GM19395 (cell line): ENCODE data around the gene GOSR2.

Experiments
- ATAC-seq: cut with Tn5 transposase; IDR thresholded peaks from one replicate; pipeline ENCODE4 v1.9.1; 2021; ENCODE audit warnings: mild to moderate bottlenecking, moderate library complexity; ENCODE audit not compliant: unreplicated experiment

The GOSR2 gene

DNA sequence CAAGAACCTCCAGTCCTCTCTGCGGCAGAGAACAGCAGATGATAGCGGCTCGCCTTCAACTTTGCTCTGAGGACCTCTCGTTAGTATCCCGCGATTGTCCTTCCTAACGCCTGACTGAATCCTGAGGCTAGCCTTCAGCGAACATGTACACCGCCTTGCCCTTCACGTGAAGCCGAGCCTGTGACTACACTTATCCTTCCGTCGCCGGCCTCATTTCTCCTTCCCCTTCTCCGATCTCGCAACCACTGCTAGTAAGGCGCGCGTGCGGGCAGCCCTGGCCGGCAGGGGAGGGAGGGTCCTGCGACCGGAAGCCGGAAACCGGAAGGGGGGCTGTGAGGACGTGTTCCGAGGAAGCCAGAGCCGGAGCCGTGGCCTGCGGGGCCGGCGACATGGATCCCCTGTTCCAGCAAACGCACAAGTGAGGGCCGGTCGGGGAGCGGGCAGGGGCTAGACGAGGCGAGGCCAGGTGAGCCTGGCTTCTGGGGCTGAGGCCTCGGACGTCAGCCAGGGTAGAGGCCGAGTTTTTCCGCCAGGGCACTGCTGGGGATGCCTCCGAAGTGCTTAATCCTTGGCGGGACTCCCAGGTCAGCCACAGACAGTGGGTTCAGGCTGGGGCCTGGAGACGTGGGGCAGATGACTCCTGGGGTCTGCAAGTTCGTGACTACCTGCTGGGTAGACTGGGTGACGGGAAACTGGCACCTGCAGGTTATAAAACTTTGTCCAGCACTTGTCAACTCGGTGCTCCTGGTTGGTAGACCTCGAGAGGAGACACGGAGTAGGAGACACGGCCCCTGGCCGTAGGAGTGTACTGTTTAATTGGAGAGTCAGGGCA, at the start of gene GOSR2:
Gene GOSR2, plus strand, starts transcription at position 357 of the 832 bp plus-strand sequence. Its CDS starts 33 bp downstream, at position 390.
- peak; percentile 85 for ATAC-seq

DNA sequence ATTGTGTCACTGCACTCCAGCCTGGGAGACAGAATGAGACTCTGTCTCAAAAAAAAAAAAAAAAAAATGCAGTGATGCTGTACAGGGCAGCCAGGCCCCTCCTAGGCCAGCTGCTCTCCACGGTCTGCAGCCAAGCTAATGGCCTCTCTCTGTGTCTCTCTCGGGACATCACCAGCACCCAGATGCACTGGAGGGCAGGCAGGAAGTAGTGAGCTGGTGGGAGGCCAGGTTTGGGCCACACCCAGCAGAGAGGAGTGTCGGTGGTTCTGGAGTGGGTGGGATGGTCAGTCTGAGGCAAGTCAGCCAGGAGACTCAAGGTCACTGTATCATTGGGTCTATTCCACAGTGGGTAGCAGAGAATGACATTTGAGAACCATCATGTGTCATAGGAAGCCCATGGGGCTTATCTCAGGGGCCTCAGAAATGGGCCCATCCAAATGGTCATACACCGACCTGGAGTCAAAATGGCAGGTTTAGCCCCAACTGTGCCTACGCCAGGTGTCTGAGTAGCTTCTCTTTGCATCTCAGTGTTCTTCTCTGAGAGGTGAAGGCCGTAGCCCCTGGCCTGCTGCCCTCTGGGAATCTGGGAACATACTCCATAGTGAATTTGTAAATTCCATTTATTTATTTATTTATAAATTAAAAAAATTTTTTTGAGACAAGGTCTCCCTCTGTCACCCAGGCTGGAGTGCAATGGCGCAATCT, 48.9 kb upstream of the GOSR2 start:
- no peak for ATAC-seq

DNA sequence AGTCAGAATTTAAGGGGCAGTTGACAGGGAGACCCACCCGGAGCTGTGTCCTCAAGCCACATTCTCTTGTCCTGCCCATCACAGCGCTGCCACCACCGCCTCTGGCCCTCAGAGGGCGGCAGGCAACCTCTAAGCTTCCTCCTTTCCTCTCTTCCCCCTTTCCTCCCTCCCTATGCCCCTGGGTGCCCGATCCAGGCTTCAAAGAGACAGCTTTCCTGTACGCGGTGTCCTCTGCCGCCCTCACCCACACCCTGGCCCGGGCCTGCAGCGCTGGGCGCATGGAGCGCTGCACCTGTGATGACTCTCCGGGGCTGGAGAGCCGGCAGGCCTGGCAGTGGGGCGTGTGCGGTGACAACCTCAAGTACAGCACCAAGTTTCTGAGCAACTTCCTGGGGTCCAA, 48.1 kb upstream of the GOSR2 start:
- ATAC-seq: no peak

- ATAC-seq: no peak
Measured at GRCh38 chr17:46875849-46876352, 47.1 kb upstream of the GOSR2 start.

- ATAC-seq: no peak
Measured at GRCh38 chr17:46876353-46876887, 46.5 kb upstream of the GOSR2 start.

DNA sequence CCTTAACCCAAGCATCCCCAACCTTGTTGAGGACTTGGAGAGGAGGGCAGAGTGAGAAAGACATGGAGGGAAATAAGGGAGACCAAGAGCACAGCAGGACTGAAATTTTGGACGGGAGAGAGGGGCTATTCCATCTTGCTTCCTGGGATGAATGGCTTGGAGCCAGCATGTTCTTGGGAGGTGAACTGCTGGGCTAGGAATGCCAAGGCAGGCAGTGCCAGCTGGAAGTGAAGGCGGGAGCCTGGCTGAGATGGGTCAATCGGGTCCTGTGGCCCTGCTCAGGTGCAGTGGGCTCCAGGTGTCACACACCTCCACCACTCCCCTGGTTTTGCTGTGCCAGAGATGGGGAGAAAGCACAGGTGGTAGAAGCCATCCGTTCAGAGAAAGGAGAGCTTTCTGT, 46.0 kb upstream of the GOSR2 start:
- ATAC-seq: no peak

GRCh38 chr17:46877466-46877865, 45.5 kb upstream of the GOSR2 start:
- ATAC-seq: no peak

DNA sequence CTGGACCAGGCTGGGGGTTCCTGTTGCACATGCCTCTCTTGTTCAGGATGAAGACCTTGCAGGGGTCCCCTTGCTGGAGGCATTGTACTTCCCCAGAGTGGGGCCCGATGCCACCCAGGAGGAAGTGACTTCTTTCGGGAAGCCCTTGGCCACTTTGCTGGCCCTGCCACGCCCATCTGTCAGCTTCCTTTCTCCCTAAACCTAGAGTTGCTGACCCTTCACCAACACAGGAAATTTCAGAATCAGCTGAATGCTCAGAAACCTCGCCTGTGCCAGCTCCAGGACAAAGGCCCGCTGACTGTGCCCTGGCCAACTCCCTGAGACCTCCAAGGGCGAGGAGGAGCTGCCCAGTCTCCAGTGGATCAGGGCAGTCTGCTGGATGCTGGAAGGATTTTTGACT, 44.9 kb upstream of the GOSR2 start:
- no peak for ATAC-seq

DNA sequence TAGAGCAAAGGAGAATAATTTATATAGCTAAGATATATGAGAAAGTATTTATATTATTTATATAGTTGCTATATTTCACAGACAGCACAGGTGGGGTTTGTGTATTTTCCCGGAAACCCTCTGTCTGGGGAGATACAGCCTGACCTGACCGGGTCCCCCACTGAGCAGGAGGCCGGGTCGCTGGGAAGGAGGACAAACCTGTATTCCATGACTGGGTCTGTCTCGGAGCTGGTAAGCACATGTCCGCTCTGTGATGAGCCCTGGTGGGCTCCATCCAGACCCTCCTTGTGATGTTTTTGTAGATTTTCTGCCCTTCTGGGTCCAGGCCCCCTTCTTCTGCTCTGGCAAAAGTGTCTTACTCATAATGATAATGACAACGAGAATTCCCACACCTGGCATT, 43.9 kb upstream of the GOSR2 start:
- no peak for ATAC-seq

- ATAC-seq: no peak
Measured at GRCh38 chr17:46881015-46881414, 41.9 kb upstream of the GOSR2 start.

- ATAC-seq: no peak
Measured at GRCh38 chr17:46882666-46883065, 40.3 kb upstream of the GOSR2 start.

GRCh38 chr17:46883871-46884520, 39.0 kb upstream of the GOSR2 start:
- no peak for ATAC-seq

- ATAC-seq: no peak
Measured at GRCh38 chr17:46884552-46884951, 38.4 kb upstream of the GOSR2 start.

DNA sequence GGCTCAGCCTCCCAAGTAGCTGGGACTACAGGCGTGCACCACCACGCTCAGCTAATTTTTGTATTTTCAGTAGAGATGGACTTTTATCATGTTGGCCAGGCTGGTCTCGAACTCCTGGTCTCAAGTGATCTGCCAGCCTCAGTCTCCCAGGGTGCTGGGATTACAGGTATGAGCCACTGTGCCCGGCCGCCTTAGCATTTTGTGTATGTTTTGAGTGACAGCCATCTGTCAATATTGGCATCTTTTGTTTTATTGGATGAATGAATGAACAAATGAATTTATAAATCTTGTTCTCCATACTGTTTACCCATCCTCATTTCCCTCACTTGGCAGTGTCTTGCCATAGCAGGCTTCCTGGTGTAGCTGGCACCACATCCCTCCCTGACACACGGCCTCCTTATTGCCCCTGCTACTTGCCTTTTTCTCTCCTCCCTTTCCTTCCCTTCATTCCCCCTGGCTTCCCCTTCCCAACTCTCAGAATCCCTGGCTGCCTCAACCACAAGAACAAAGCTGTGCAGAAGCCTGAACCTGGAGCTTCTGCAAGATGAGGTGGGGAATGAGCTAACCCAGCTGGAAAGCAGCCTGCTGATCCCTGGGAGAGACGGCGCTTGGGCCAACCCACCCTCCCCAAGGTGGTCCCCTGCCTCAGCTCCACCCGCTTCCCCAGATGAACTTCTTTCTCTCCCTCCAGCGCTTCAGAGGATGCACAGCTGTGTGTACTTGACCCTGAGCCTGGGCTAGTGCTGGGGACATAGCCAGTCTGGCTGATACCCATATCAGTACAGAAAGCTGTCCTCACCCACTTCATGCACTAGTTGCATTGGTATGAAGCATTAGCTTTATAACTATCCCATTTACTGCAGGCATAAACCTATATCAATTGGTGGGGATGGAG, 37.3 kb upstream of the GOSR2 start:
- ATAC-seq: no peak

DNA sequence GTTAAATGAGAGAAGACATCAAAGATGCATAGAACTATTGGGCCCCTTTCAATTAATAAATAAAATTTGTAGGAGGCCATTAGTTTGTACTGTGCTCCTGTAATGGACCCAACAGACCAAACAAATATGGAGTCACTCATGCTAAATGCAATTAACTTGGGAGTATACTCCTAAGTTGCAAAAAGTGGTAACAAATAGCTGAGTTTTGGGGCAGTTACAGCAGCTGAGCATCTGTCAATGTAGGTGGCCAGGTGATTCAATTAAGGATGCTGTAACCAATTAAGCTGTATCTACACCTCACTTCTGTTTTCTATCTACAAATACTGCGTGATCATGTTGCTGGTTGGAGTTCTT, 36.7 kb upstream of the GOSR2 start:
- no peak for ATAC-seq

GRCh38 chr17:46887717-46888116, 35.2 kb upstream of the GOSR2 start:
- no peak for ATAC-seq

DNA sequence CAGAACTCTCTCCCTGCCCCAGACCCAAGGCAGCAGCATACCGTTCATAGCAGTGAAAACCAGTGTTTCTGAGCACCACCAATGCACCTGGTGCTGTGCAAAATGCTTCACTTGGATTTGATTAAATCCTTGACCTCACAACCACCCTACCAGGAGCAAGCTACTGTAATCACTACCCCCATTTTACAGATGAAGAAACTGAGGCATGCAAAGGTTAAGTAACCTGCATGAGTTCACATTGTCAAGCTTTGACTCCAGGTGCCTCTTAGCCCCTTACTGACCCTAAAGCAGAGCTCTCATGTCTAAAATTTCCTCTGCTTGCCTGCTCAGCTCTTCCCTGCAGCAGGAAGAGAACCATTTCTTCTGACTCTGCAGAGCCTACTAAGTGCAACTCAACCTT, 34.2 kb upstream of the GOSR2 start:
- no peak for ATAC-seq

DNA sequence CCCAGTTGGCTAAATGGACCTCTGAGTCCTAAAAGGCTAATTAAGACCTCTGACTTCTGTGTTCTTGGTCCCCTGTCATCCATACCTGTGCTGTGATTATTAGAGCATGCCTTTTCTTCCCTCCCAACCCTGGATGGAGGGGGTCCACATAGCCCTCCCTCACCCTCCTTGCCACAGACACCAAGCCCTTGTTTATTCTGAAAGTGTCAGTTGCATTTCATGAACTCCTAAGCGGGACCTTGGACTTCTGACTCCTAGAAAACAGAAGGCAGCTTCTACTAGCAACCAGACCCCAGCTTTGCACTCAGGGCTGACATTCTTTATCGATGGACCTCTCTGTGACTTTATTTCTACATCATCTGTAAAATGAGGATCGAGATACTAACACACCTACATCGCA, 33.4 kb upstream of the GOSR2 start:
- ATAC-seq: no peak

- no peak for ATAC-seq
Measured at GRCh38 chr17:46889992-46890564, 32.9 kb upstream of the GOSR2 start.

DNA sequence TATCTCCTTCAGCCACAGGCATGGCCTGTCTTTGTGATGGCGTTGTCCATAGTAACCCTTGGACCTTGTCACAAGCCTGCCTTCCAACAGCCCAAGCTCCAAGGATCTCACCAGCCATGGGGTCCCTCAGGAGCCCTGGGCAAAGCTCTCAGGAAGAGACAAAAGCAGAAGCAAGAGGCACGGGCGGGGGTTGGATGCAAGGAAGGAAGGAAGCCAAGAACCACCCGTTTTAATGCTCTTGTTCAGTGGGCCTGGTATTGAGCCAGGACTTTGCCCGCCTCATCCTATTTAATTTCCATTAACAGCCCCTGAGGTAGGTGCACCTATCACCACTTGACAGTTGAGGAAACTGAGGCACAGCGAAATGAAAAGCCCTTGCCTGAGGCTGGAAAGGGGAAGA, 32.3 kb upstream of the GOSR2 start:
- no peak for ATAC-seq
